Bronchial epithelial cell (primary cell): ENCODE data around the gene FAM227A. TPM values are rescaled to one million over a fixed set of nuclear protein-coding genes. Genes with fewer than 3 reads are reported as not detected.
"Not testable (repeated sequence)": the region's sequence is repeated elsewhere in the genome, so short reads cannot be mapped to it uniquely, and the experiment has no call there.

ENCODE experiments used
- DNase-seq: peaks from one replicate; pipeline ENCODE4 v3.0.0-alpha.2; 2010; ENCODE audit warnings: low read depth
- FAIRE-seq: peaks from 2 replicates; lab custom pipeline; 2011; peaks lifted over from hg19 to GRCh38; lab: Jason Lieb, UNC
- H3K27me3 ChIP-seq: 2 replicates; pipeline ENCODE4 v1.5.1; 2011; ENCODE audit warnings: low read length; ENCODE audit not compliant: control insufficient read depth, insufficient read depth
- H3K36me3 ChIP-seq: 2 replicates; pipeline ENCODE4 v1.5.1; 2011; ENCODE audit warnings: low read length; ENCODE audit not compliant: control insufficient read depth, insufficient read depth
- H3K4me3 ChIP-seq: 2 replicates; pipeline ENCODE4 v1.5.1; 2011; ENCODE audit warnings: mild to moderate bottlenecking, low read depth, low read length, control low read depth
- CTCF ChIP-seq: IDR thresholded peaks from 2 replicates; pipeline ENCODE4 v1.5.1; 2011; ENCODE audit warnings: mild to moderate bottlenecking, moderate library complexity, low read length, control low read depth, inconsistent platforms; ENCODE audit not compliant: insufficient read depth, severe bottlenecking
- total RNA-seq: library from RNA; depleted of rRNA; stranded (reverse); fragments of >200 nt; gene quantifications from 2 replicates; pipeline ENCODE4 v1.2.1, GENCODE V29; 2014

Gene FAM227A
- total RNA-seq, 1 donor from 2014 or later, result 0.26 TPM

GRCh38 chr22:38602166-38602565 lies 54.0 kb downstream of the FAM227A start:
- no peak overlapping the region for H3K4me3 ChIP-seq
- FAIRE-seq (no peak), DNase-seq (no peak)
- no peaks in the 10 kb centered on the region for H3K36me3 ChIP-seq
- no peak for TF ChIP-seq CTCF
- no peaks in the 10 kb centered on the region for H3K27me3 ChIP-seq

- TF ChIP-seq CTCF, result no peak
- no peaks in the 10 kb centered on the region for H3K36me3 ChIP-seq
- H3K27me3 ChIP-seq, result no peaks in the 10 kb centered on the region
- FAIRE-seq (no peak), DNase-seq (no peak)
- H3K4me3 ChIP-seq, result no peak overlapping the region
These were observed 54.9 kb downstream of the FAM227A start for GRCh38 chr22:38601221-38601764.

GRCh38 chr22:38599466-38599865 lies 56.7 kb downstream of the FAM227A start:
- Histone ChIP-seq H3K4me3 (no peak overlapping the region), H3K36me3 (no peaks in the 10 kb centered on the region), H3K27me3 (no peaks in the 10 kb centered on the region)
- no peak for DNase-seq
- TF ChIP-seq CTCF, result no peak
- FAIRE-seq, result no peak

DNA sequence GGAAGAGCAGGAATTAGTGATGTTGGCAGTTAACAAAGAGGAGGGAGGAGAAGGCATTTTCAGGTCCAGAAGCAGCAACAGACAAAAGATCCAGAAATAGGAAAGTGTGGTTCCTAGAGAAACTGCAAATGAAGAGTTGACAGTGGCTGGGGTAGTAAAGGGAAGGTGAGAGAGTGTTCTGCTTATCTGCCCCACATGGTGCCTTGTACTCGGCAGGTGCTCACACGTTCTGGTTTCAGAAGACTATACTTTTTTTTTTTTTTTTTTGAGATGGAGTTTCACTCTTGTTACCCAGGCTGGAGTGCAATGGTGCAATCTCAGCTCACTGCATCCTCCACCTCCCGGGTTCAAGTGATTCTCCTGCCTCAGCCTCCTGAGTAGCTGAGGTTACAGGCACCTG lies 73.3 kb downstream of the FAM227A start:
- FAIRE-seq, DNase-seq: not testable (repeated sequence)

DNA sequence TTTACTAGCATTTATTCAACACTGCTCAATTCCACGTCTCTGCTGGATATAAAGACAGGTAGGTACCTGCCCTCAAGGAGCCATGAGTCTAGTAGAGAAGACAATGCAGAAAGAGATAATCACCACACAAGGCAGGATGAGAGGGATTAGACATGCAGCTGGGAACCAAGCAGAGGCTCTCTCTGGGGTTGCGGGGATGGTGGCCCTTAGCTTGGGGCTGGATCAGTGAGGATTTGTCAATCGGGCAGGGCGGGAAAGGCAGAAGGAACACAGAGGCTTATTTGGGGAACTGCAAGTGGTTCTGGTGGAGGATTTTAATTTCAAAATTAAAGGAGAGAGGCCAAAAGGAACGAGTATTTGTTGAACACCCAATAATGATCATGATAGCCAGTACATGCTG lies 77.7 kb downstream of the FAM227A start:
- peak; percentile 52 for FAIRE-seq

More for the DNA sequence above, 73.3 kb downstream of the FAM227A start:
- H3K27me3 ChIP-seq, H3K36me3 ChIP-seq, H3K4me3 ChIP-seq: not testable (repeated sequence)

DNA sequence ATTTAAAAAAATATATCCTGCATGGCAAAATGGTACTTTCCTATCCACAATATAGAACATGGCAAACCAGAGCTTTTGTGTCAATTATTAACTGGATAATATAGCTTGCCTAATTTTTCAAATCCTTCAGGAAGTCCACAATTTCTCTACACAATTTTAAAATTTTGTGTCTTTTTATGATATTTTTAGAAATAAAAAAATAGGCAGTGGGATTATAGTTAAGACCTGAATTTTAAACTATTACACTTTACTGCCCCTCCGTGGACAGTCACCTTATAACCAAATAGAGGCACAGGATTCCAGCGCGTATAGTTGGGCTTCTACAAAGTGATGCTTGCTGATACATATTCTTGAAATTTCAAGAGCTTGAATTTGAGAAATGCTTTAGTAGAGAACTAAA lies 84.1 kb downstream of the FAM227A start:
- FAIRE-seq (no peak), DNase-seq (peak; percentile 53)
- H3K36me3 ChIP-seq, result no peaks in the 10 kb centered on the region
- no peak overlapping the region for H3K4me3 ChIP-seq
- TF ChIP-seq CTCF, result no peak
- H3K27me3 ChIP-seq, result no peaks in the 10 kb centered on the region

More for the DNA sequence above, 77.7 kb downstream of the FAM227A start:
- H3K27me3 ChIP-seq, result no peaks in the 10 kb centered on the region
- no peaks in the 10 kb centered on the region for H3K36me3 ChIP-seq
- DNase-seq, result no peak
- no peak for TF ChIP-seq CTCF
- no peak overlapping the region for H3K4me3 ChIP-seq
